Loucy (cell line): ENCODE data around the gene MAPK1.

Source experiments
- EZH2phosphoT487 ChIP-seq: fragments of 200-600 bp; IDR thresholded peaks from 2 replicates; pipeline ENCODE4 v1.6.1; 2018; ENCODE audit warnings: antibody characterized with exemption, mild to moderate bottlenecking, moderate library complexity, borderline replicate concordance
- TF ChIP-seq, protein P1 (sequence below): fragments of 200-600 bp; sonication (generic); conservative IDR thresholded peaks from 2 replicates; pipeline ENCODE4 v1.5.1; 2014; ENCODE audit warnings: mild to moderate bottlenecking, antibody characterized with exemption, low read length

DNA sequence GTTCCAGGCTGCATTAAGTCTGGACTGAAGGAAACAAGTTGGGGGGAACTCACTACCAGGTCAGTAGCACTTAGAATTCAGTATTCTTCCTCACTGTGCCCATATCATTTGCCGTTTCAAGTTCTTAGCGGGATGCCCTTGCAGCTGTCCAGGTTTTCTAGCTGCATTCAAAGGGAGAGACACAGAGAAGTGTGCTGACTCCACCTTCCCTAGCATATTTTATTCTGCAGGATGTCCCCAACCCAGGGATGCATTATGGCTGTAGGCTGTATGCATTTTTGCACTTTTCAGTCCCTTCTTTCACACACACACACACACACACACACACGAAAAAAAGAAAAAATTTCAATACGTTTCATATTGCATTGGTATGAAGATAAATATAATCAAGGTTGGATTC lies 35.8 kb upstream of the MAPK1 start:
- TF ChIP-seq, protein P1, sequence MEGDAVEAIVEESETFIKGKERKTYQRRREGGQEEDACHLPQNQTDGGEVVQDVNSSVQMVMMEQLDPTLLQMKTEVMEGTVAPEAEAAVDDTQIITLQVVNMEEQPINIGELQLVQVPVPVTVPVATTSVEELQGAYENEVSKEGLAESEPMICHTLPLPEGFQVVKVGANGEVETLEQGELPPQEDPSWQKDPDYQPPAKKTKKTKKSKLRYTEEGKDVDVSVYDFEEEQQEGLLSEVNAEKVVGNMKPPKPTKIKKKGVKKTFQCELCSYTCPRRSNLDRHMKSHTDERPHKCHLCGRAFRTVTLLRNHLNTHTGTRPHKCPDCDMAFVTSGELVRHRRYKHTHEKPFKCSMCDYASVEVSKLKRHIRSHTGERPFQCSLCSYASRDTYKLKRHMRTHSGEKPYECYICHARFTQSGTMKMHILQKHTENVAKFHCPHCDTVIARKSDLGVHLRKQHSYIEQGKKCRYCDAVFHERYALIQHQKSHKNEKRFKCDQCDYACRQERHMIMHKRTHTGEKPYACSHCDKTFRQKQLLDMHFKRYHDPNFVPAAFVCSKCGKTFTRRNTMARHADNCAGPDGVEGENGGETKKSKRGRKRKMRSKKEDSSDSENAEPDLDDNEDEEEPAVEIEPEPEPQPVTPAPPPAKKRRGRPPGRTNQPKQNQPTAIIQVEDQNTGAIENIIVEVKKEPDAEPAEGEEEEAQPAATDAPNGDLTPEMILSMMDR = no peak
- TF ChIP-seq EZH2phosphoT487 = no peak
